Nephron (organoid): ENCODE measurements around the gene RAB31.
A peak's percentile ranks its signal among the peaks of the same experiment; 100 is the strongest.

Experiments
- H3K27ac Mint-ChIP-seq, 3 experiments: 2 replicates each; pipeline ENCODE4 v1.8.0; 2020; ENCODE audit warnings: mixed read lengths in 3 of 3, mild to moderate bottlenecking in 2 of 3, moderate library complexity in 1 of 3
- H3K27me3 Mint-ChIP-seq: 2 replicates; pipeline ENCODE4 v1.8.0; 2021; ENCODE audit warnings: low read depth, mild to moderate bottlenecking, moderate library complexity, mixed read lengths
- H3K36me3 Mint-ChIP-seq: 2 replicates; pipeline ENCODE4 v1.8.0; 2020; ENCODE audit warnings: low read depth, mixed read lengths
- H3K4me1 Mint-ChIP-seq: 2 replicates; pipeline ENCODE4 v1.8.0; 2020; ENCODE audit warnings: mixed read lengths
- H3K4me3 Mint-ChIP-seq, 3 experiments: 2 replicates each; pipeline ENCODE4 v1.8.0; 2020; ENCODE audit warnings: mild to moderate bottlenecking in 3 of 3, mixed read lengths in 3 of 3, moderate library complexity in 2 of 3
- H3K9me3 Mint-ChIP-seq: 2 replicates; pipeline ENCODE4 v1.8.0; 2020; ENCODE audit warnings: mixed read lengths
- CTCF ChIP-seq, 3 experiments: fragments of 200-600 bp; sonication (generic); IDR thresholded peaks; one replicate each; pipeline ENCODE4 v1.5.0; 2021; ENCODE audit warnings: antibody characterized with exemption in 3 of 3; ENCODE audit not compliant: unreplicated experiment in 3 of 3

RAB31 gene

GRCh38 chr18:9902832-9903231 is 194.7 kb downstream of the RAB31 start:
- TF ChIP-seq CTCF (IDR thresholded peaks at IDR 0.05; ENCODE audit: unreplicated experiment in 3 of 3): no peak
- Mint-ChIP-seq H3K9me3 (no peaks in the 10 kb centered on the region), H3K27me3 (peaks cover 4% of the 10 kb centered on the region)

GRCh38 chr18:9905401-9905922 is 197.4 kb downstream of the RAB31 start:
- TF ChIP-seq CTCF (IDR thresholded peaks at IDR 0.05; ENCODE audit: unreplicated experiment in 3 of 3): no peak
- Mint-ChIP-seq H3K9me3 (no peaks in the 10 kb centered on the region), H3K36me3 (no peaks in the 10 kb centered on the region)

More at GRCh38 chr18:9902832-9903231, 194.7 kb downstream of the RAB31 start:
- Mint-ChIP-seq H3K4me3 (no peak overlapping the region), H3K27ac (no peak overlapping the region), H3K4me1 (peaks cover 15% of the 10 kb centered on the region), H3K36me3 (no peaks in the 10 kb centered on the region)

GRCh38 chr18:9906481-9906880 is 198.4 kb downstream of the RAB31 start:
- H3K9me3 Mint-ChIP-seq: no peaks in the 10 kb centered on the region
- peaks cover 5% of the 10 kb centered on the region for H3K4me1 Mint-ChIP-seq
- no peak overlapping the region for H3K27ac Mint-ChIP-seq
- no peak overlapping the region for H3K4me3 Mint-ChIP-seq
- TF ChIP-seq CTCF (IDR thresholded peaks at IDR 0.05; ENCODE audit: unreplicated experiment in 3 of 3): no peak
- H3K27me3 Mint-ChIP-seq: peaks cover 10% of the 10 kb centered on the region
- no peaks in the 10 kb centered on the region for H3K36me3 Mint-ChIP-seq

More at GRCh38 chr18:9905401-9905922, 197.4 kb downstream of the RAB31 start:
- Mint-ChIP-seq H3K27me3 (peaks cover 10% of the 10 kb centered on the region), H3K4me1 (peaks cover 5% of the 10 kb centered on the region), H3K27ac (no peak overlapping the region), H3K4me3 (no peak overlapping the region)

GRCh38 chr18:9907867-9908266 is 199.8 kb downstream of the RAB31 start:
- H3K36me3 Mint-ChIP-seq: no peaks in the 10 kb centered on the region
- TF ChIP-seq CTCF (IDR thresholded peaks at IDR 0.05; ENCODE audit: unreplicated experiment in 3 of 3): no peak
- H3K27me3 Mint-ChIP-seq: peaks cover 10% of the 10 kb centered on the region
- peaks cover 2% of the 10 kb centered on the region for H3K4me1 Mint-ChIP-seq
- no peaks in the 10 kb centered on the region for H3K9me3 Mint-ChIP-seq
- no peak overlapping the region for H3K27ac Mint-ChIP-seq
- H3K4me3 Mint-ChIP-seq: no peak overlapping the region

- no peak for TF ChIP-seq CTCF (IDR thresholded peaks at IDR 0.05; ENCODE audit: unreplicated experiment in 3 of 3)
- H3K27ac Mint-ChIP-seq: no peak overlapping the region
- no peaks in the 10 kb centered on the region for H3K9me3 Mint-ChIP-seq
- peaks cover 7% of the 10 kb centered on the region for H3K4me1 Mint-ChIP-seq
- no peak overlapping the region for H3K4me3 Mint-ChIP-seq
- H3K27me3 Mint-ChIP-seq: peaks cover 10% of the 10 kb centered on the region
- no peaks in the 10 kb centered on the region for H3K36me3 Mint-ChIP-seq
Measured at GRCh38 chr18:9910071-9910470, 202.0 kb downstream of the RAB31 start.

GRCh38 chr18:9910661-9911060 is 202.6 kb downstream of the RAB31 start:
- Mint-ChIP-seq H3K4me1 (peaks cover 13% of the 10 kb centered on the region), H3K36me3 (no peaks in the 10 kb centered on the region), H3K27ac (no peak overlapping the region), H3K9me3 (no peaks in the 10 kb centered on the region), H3K4me3 (peak overlapping the region in 1 of 3 experiments; percentile 25), H3K27me3 (peaks cover 10% of the 10 kb centered on the region)
- TF ChIP-seq CTCF (IDR thresholded peaks at IDR 0.05; ENCODE audit: unreplicated experiment in 3 of 3): no peak
